Endothelial cell of umbilical vein (primary cell): ENCODE measurements around the gene SP6. TPM values are rescaled to one million over a fixed set of nuclear protein-coding genes. Genes with fewer than 3 reads are reported as not detected.

Experiments used
- BruUV-seq: library from RNA; stranded (reverse); fragments of 400-500 nt; replicated peaks from 2 replicates; lab custom pipeline; 2021; lab: Mats Ljungman, UMichigan
- CTCF ChIA-PET: fragments of 300-600, 350-600 bp; sonication (Branson Sonifier 250); formaldehyde crosslinking; loops from one replicate; lab custom pipeline; 2021; ENCODE audit warnings: antibody characterized with exemption, inconsistent platforms; lab: Charles Lee
- POLR2A ChIA-PET: fragments of 300-600, 350-600 bp; sonication (Branson Sonifier 250); formaldehyde crosslinking; loops from one replicate; lab custom pipeline; 2021; ENCODE audit warnings: antibody characterized with exemption, inconsistent platforms; lab: Charles Lee
- DNase-seq: peaks from one replicate; pipeline ENCODE4 v3.0.0-alpha.2; 2011; ENCODE audit warnings: low read depth, low spot score
- FAIRE-seq: peaks from 2 replicates; lab custom pipeline; 2011; peaks lifted over from hg19 to GRCh38; lab: Jason Lieb, UNC
- H2AFZ ChIP-seq: 2 replicates; pipeline ENCODE4 v1.6.0; 2012; ENCODE audit warnings: low read depth, low read length, control low read depth, inconsistent platforms
- H3K27ac ChIP-seq: 2 replicates; pipeline ENCODE4 v1.5.1; 2011; ENCODE audit warnings: low read depth, mild to moderate bottlenecking, control low read depth, low read length, moderate library complexity; ENCODE audit not compliant: insufficient read depth
- H3K27me3 ChIP-seq, 2 experiments: 2 replicates each; pipeline versions ENCODE4 v1.6.0 to v1.6.1; 2011; ENCODE audit warnings: low read length in 2 of 2, mixed read lengths in 1 of 2; ENCODE audit not compliant: control insufficient read depth in 2 of 2, insufficient read depth in 2 of 2
- H3K36me3 ChIP-seq, 2 experiments: 2 replicates in 1 of 2; 3 replicates in 1 of 2; pipeline ENCODE4 v1.5.1; 2011; ENCODE audit warnings: low read length in 2 of 2, mild to moderate bottlenecking in 1 of 2, moderate library complexity in 1 of 2; ENCODE audit not compliant: control insufficient read depth in 2 of 2, insufficient read depth in 2 of 2; ENCODE audit errors: extremely low read depth in 1 of 2
- H3K4me1 ChIP-seq: 3 replicates; pipeline ENCODE4 v1.5.1; 2011; ENCODE audit warnings: mild to moderate bottlenecking, low read length; ENCODE audit not compliant: control insufficient read depth, insufficient read depth; ENCODE audit errors: extremely low read depth
- H3K4me2 ChIP-seq: 2 replicates; pipeline ENCODE4 v1.6.1; 2011; ENCODE audit warnings: low read length, control low read depth, mixed read lengths; ENCODE audit not compliant: insufficient read depth
- H3K4me3 ChIP-seq, 3 experiments: fragments of 200-600 bp in 1 of 3; sonication (generic), shearing (Covaris generic) in 1 of 3; replicated peaks in 1 of 3; 2 replicates each; pipeline ENCODE4 v1.5.1; 2011 to 2016; ENCODE audit warnings: control low read depth in 3 of 3, low read length in 3 of 3, mild to moderate bottlenecking in 2 of 3, inconsistent platforms in 1 of 3, low read depth in 1 of 3, moderate library complexity in 1 of 3; ENCODE audit not compliant: insufficient read depth in 1 of 3
- H3K79me2 ChIP-seq: 2 replicates; pipeline ENCODE4 v1.6.0; 2012; ENCODE audit warnings: low read length, inconsistent platforms; ENCODE audit not compliant: control insufficient read depth, insufficient read depth
- H3K9ac ChIP-seq: replicated peaks from 2 replicates; pipeline ENCODE3; 2011; ENCODE audit warnings: low read length, control low read depth; ENCODE audit not compliant: insufficient read depth; ENCODE audit errors: extremely low read depth
- H3K9me1 ChIP-seq: replicated peaks from 3 replicates; pipeline ENCODE4 v1.6.0; 2011; ENCODE audit warnings: mild to moderate bottlenecking, low read length; ENCODE audit not compliant: control insufficient read depth, insufficient read depth; ENCODE audit errors: extremely low read depth
- H3K9me3 ChIP-seq: replicated peaks from 2 replicates; pipeline ENCODE4 v1.5.1; 2012; ENCODE audit warnings: low read length, inconsistent platforms; ENCODE audit not compliant: control insufficient read depth, insufficient read depth
- H4K20me1 ChIP-seq: replicated peaks from 2 replicates; pipeline ENCODE3; 2011; ENCODE audit warnings: mild to moderate bottlenecking, low read length; ENCODE audit not compliant: control insufficient read depth, insufficient read depth; ENCODE audit errors: extremely low read depth
- CTCF ChIP-seq, 2 donors: IDR thresholded peaks; 1 replicate in 1 of 2; 2 replicates in 1 of 2; pipeline ENCODE4 v1.5.1; 2011; ENCODE audit warnings: low read length in 2 of 2, mild to moderate bottlenecking in 2 of 2, moderate library complexity in 2 of 2, control low read depth in 1 of 2, inconsistent platforms in 1 of 2, low read depth in 1 of 2; ENCODE audit not compliant: insufficient read depth in 1 of 2; ENCODE audit errors: extremely low read depth in 1 of 2
- EZH2 ChIP-seq: IDR thresholded peaks from 2 replicates; pipeline ENCODE4 v1.6.1; 2012; ENCODE audit warnings: borderline replicate concordance, low read depth, mild to moderate bottlenecking, moderate library complexity, low read length, inconsistent platforms; ENCODE audit not compliant: severe bottlenecking
- FOS ChIP-seq: IDR thresholded peaks from 2 replicates; pipeline ENCODE4 v1.6.1; 2011; ENCODE audit warnings: mild to moderate bottlenecking, low read length, moderate library complexity, borderline replicate concordance; ENCODE audit not compliant: insufficient read depth
- GATA2 ChIP-seq: IDR thresholded peaks from 2 replicates; pipeline ENCODE4 v1.7.0; 2011; ENCODE audit warnings: low read depth, mild to moderate bottlenecking, moderate library complexity, mixed read lengths, low read length; ENCODE audit not compliant: insufficient read length, insufficient read depth
- JUN ChIP-seq: IDR thresholded peaks from 2 replicates; pipeline ENCODE4 v1.6.1; 2011; ENCODE audit warnings: borderline replicate concordance, low read depth; ENCODE audit not compliant: insufficient read length, insufficient read depth
- MAX ChIP-seq: IDR thresholded peaks from 2 replicates; pipeline ENCODE4 v1.6.1; 2011; ENCODE audit not compliant: insufficient read depth, insufficient read length
- MYC ChIP-seq: IDR thresholded peaks from one replicate; pipeline ENCODE4 v1.6.1; 2011; ENCODE audit warnings: mild to moderate bottlenecking, low read depth, low read length
- POLR2A ChIP-seq: IDR thresholded peaks from 2 replicates; pipeline ENCODE4 v1.6.1; 2012; ENCODE audit warnings: low read depth, mild to moderate bottlenecking, control low read depth, low read length
- POLR2AphosphoS5 ChIP-seq: IDR thresholded peaks from 2 replicates; pipeline ENCODE4 v1.6.1; 2012; ENCODE audit warnings: low read depth, mild to moderate bottlenecking, control low read depth, low read length, moderate library complexity; ENCODE audit not compliant: insufficient read depth
- dilution Hi-C: fragments of 300-500 bp; cut with MboI; formaldehyde crosslinking; loops from one replicate; pipeline ENCODE4 v1.15.0; 2019; ENCODE audit warnings: low sequenced_read_pairs; ENCODE audit not compliant: extremely low pct_ligation_motif_present
- intact Hi-C: fragments of 100-400 bp; cut with micrococcal nuclease; formaldehyde crosslinking; loops from one replicate; pipeline ENCODE4 v1.10.0; 2022
- polyA plus RNA-seq, 4 experiments: library from polyadenylated mRNA; depleted of rRNA in 3 of 4; stranded (reverse) in 3 of 4; unstranded in 1 of 4; fragments of >200 nt; gene quantifications; 2 replicates each; pipeline versions ENCODE4 v1.2.1 to v1.2.3, GENCODE V29; 2011 to 2012; ENCODE audit warnings: missing spikeins in 1 of 4
- total RNA-seq: library from RNA; stranded (reverse); gene quantifications from 2 replicates; pipeline ENCODE4 v1.2.3, GENCODE V29; 2021

SP6 gene
- total and polyA plus RNA-seq, 2 donors (not counting 3 experiments of a cell fraction or from before 2014, with no cell fraction given): 0.11 to 1.3 TPM

DNA sequence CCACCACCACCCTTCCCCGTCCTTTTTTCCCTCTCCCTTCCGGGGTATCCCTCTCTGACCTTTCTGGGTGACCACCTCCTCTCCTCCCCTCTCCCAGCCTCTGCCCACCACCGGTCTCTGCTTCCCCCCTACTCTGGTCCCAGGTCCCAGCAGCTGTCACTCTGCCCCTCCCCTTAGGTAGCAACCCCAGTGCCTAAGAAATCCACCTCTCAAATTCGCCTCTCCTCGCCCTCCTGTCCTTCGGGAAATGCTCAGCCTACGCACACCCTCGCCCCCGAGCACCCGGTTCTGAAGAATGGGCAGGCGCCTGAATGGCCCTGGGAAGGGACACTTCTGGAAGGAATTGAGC lies 775 bp upstream of the SP6 start:
- H3K4me2 ChIP-seq: no peak overlapping the region
- no peak overlapping the region for H3K9ac ChIP-seq
- intact Hi-C loops (no loop called here), dilution Hi-C loops (no loop called here)
- CTCF ChIA-PET: interaction anchor here (1.0 to 10.2 kb wide), 3 partner anchors 10 to 95 kb away, joined by 3 to 367 read pairs (median 9); partner anchors contain the start of gene SCRN2
- POLR2A ChIA-PET: no interaction called here
- no peak overlapping the region for H3K27ac ChIP-seq
- FAIRE-seq (no peak), DNase-seq (no peak)
- H3K4me1 ChIP-seq: peaks cover 22% of the 10 kb centered on the region
- no peak overlapping the region for H2AFZ ChIP-seq
- H3K4me3 ChIP-seq: no peak overlapping the region
- TF ChIP-seq MYC (no peak), CTCF (IDR thresholded peaks at IDR 0.05; ENCODE audit: extremely low read depth in 1 of 2, insufficient read depth in 1 of 2, low read depth in 1 of 2, low read length in 2 of 2) (no peak), JUN (no peak), EZH2 (no peak), POLR2A (no peak), FOS (no peak), MAX (no peak), GATA2 (no peak), POLR2AphosphoS5 (no peak)
- H3K9me1 ChIP-seq: no peaks in the 10 kb centered on the region
- H4K20me1 ChIP-seq: no peaks in the 10 kb centered on the region
- H3K9me3 ChIP-seq: no peaks in the 10 kb centered on the region
- H3K79me2 ChIP-seq: no peaks in the 10 kb centered on the region
- BruUV-seq: no TSS peak
- no peaks in the 10 kb centered on the region for H3K36me3 ChIP-seq
- peaks cover 3 to 11% of the 10 kb centered on the region in 2 experiments for H3K27me3 ChIP-seq
